ENCODE data around the gene GNAT3.

DNA sequence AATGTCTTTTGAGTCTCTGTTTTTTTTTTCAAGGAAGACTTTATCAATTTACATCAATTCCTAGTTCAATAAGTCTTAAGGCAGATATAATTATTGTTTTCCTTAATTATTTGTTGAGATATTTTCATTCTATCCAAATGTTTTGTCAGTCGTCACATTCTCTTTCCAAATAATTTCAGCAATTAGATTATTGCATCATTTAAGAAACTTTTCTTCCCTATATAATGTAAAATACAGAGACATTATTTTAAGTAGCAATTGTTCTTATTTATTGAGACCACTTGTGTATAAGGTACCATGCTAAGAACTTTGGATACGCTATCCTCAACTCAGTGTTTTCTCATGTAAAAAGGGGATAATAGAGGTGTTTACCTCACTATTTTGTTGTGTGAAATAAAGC, 38.1 kb upstream of the GNAT3 start:
- TF ChIP-seq YY1 (IDR thresholded peaks at IDR 0.05) = no peak
- TF ChIP-seq, protein P1, sequence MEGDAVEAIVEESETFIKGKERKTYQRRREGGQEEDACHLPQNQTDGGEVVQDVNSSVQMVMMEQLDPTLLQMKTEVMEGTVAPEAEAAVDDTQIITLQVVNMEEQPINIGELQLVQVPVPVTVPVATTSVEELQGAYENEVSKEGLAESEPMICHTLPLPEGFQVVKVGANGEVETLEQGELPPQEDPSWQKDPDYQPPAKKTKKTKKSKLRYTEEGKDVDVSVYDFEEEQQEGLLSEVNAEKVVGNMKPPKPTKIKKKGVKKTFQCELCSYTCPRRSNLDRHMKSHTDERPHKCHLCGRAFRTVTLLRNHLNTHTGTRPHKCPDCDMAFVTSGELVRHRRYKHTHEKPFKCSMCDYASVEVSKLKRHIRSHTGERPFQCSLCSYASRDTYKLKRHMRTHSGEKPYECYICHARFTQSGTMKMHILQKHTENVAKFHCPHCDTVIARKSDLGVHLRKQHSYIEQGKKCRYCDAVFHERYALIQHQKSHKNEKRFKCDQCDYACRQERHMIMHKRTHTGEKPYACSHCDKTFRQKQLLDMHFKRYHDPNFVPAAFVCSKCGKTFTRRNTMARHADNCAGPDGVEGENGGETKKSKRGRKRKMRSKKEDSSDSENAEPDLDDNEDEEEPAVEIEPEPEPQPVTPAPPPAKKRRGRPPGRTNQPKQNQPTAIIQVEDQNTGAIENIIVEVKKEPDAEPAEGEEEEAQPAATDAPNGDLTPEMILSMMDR (IDR thresholded peaks at IDR 0.05; ENCODE audit: low read depth, low read length, missing input control) = no peak
- TF ChIP-seq JUND (IDR thresholded peaks at IDR 0.05) = no peak

Data from liver (tissue), 3 donors.